Type B pancreatic cell (in vitro differentiated cells): ENCODE measurements around the gene SIRT5. TPM values are rescaled to one million over a fixed set of nuclear protein-coding genes. Genes with fewer than 3 reads are reported as not detected.
A peak's percentile ranks its signal among the peaks of the same experiment; 100 is the strongest.

Experiments used
- DNase-seq: peaks from one replicate; pipeline ENCODE4 v3.0.0; 2021; ENCODE audit warnings: mixed read lengths; ENCODE audit not compliant: unreplicated experiment; ENCODE audit errors: extremely low spot score
- H3K27ac Mint-ChIP-seq: 2 replicates; pipeline ENCODE4 v1.8.0; 2021; ENCODE audit warnings: mild to moderate bottlenecking, mixed read lengths
- H3K27me3 Mint-ChIP-seq: 2 replicates; pipeline ENCODE4 v1.8.0; 2021; ENCODE audit warnings: mixed read lengths
- H3K36me3 Mint-ChIP-seq: 2 replicates; pipeline ENCODE4 v1.8.0; 2021; ENCODE audit warnings: mixed read lengths
- H3K4me1 Mint-ChIP-seq: one replicate; pipeline ENCODE4 v1.8.0; 2021; ENCODE audit warnings: mixed read lengths; ENCODE audit not compliant: unreplicated experiment
- H3K4me3 Mint-ChIP-seq: 2 replicates; pipeline ENCODE4 v1.8.0; 2021; ENCODE audit warnings: mild to moderate bottlenecking, mixed read lengths
- H3K9me3 Mint-ChIP-seq: 2 replicates; pipeline ENCODE4 v1.8.0; 2021; ENCODE audit warnings: mixed read lengths
- CTCF ChIP-seq: fragments of 200-600 bp; sonication (generic); conservative IDR thresholded peaks from 2 replicates; pipeline ENCODE4 v1.5.0; 2021; ENCODE audit warnings: antibody characterized with exemption, mild to moderate bottlenecking
- long read RNA-seq: library from polyadenylated mRNA; unstranded; transcript quantifications from one replicate; pipeline ENCODE4 v2.0.0, GENCODE V29; 2020
- total RNA-seq: library from RNA; stranded (reverse); gene quantifications from 2 replicates; pipeline ENCODE4 v1.2.1, GENCODE V29; 2021; ENCODE audit warnings: low replicate concordance

SIRT5 gene
- total RNA-seq = 15.3 and 17.4 TPM in 2 replicates
- long read RNA-seq, full-length matches to known transcripts = 10 of 84 reads
- long read RNA-seq, partial matches to known transcripts = 17 of 84 reads
- long read RNA-seq, other reads (novel, unspliced or antisense) = 57 of 84 reads

- no peak for TF ChIP-seq CTCF
- peaks cover 13% of the 10 kb centered on the region for H3K9me3 Mint-ChIP-seq
- peak within 1 kb of the TSS; percentile 99 for H3K27ac Mint-ChIP-seq
- H3K27me3 Mint-ChIP-seq = no peaks in the 10 kb centered on the region
- peaks cover 5% of the 10 kb centered on the region for H3K4me1 Mint-ChIP-seq
- H3K36me3 Mint-ChIP-seq = peaks cover 7% of the 10 kb centered on the region
- peak within 1 kb of the TSS; percentile 97 for H3K4me3 Mint-ChIP-seq
- DNase-seq = peak; percentile 84
Observed at GRCh38 chr6:13574571-13575376, at the start of gene SIRT5. Gene SIRT5, plus strand, starts transcription at chr6:13574601. Its CDS starts 9,510 bp downstream, at chr6:13584111.

DNA sequence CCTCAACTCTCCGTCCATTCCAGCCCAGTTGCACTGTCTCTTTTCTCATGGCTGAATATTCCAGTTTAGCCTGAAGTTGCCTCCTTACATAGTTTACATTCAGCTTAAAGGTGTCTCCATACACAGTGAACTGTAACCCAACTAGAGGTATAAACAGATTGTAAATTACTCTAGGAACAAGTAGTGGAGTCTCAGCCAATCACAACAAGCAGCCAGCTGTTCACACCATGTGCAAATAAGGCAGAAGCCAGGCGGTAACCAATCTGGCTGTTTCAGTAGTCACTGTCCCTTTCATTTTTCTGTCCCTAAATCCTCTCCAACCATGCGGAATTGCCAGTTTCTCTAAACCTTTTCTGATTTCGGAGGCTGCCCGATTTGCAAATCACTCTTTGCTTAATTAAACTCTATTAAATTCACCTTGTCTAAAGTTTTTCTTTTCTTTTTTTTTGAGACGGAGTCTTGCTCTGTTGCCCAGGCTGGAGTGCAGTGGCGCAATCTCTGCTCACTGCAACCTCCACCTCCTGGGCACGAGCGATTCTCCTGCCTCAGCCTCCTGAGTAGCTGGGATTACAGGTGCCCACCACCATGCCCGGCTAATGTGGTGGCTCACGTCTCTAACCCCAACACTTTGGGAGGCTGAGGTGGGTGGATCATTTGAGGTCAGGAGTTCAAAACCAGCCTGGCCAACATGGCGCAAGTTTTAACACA is 49.4 kb upstream of the SIRT5 start:
- no peaks in the 10 kb centered on the region for H3K27me3 Mint-ChIP-seq
- no peak for TF ChIP-seq CTCF
- DNase-seq = no peak
- H3K4me3 Mint-ChIP-seq = no peak overlapping the region
- H3K9me3 Mint-ChIP-seq = peaks cover 2% of the 10 kb centered on the region
- H3K27ac Mint-ChIP-seq = no peak overlapping the region
- no peaks in the 10 kb centered on the region for H3K36me3 Mint-ChIP-seq
- peaks cover 16% of the 10 kb centered on the region for H3K4me1 Mint-ChIP-seq

DNA sequence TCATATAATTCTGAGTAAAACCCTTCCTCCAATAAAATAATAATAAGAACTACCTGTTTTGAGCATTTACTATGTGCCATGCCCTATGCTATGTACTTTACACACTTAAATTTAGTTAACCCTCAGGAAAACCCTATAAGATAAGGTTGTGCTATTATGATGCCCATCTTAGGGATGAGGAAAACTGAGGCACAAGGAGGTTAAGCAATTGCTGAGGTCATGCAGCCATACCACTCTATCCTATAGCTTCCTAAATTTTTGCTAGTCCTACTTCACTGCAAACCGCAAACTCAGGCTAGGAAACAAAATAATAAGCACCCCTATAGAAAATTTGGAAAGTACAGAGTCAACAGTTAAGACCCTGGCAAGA is 48.1 kb upstream of the SIRT5 start:
- no peak overlapping the region for H3K4me3 Mint-ChIP-seq
- DNase-seq = no peak
- no peaks in the 10 kb centered on the region for H3K27me3 Mint-ChIP-seq
- H3K27ac Mint-ChIP-seq = no peak overlapping the region
- no peaks in the 10 kb centered on the region for H3K9me3 Mint-ChIP-seq
- H3K36me3 Mint-ChIP-seq = no peaks in the 10 kb centered on the region
- TF ChIP-seq CTCF = no peak
- H3K4me1 Mint-ChIP-seq = peaks cover 20% of the 10 kb centered on the region

GRCh38 chr6:13526727-13527670 is 47.4 kb upstream of the SIRT5 start:
- TF ChIP-seq CTCF = no peak
- H3K4me1 Mint-ChIP-seq = peaks cover 22% of the 10 kb centered on the region
- no peaks in the 10 kb centered on the region for H3K36me3 Mint-ChIP-seq
- H3K4me3 Mint-ChIP-seq = no peak overlapping the region
- H3K27me3 Mint-ChIP-seq = no peaks in the 10 kb centered on the region
- DNase-seq = no peak
- H3K9me3 Mint-ChIP-seq = no peaks in the 10 kb centered on the region
- H3K27ac Mint-ChIP-seq = no peak overlapping the region

DNA sequence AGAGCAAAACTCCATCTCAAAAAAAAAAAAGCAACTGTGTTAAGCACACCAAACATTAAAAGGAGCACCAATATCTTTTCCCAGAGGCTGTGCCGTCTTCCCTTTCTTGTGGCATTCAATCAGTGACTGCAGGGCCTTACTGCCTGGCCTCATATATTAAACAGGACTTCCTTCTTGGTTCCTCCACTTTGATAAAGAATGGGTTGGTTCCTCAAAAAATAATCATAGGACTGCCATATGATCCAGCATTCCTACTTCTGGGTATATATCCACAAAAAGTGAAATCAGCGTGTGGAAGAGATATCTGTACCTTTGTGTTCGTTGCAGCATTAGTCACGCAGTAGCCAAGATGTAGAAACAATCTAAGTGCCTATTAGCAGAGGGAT is 46.7 kb upstream of the SIRT5 start:
- Mint-ChIP-seq H3K27ac (no peak overlapping the region), H3K9me3 (no peaks in the 10 kb centered on the region), H3K27me3 (peaks cover under 1% of the 10 kb centered on the region), H3K4me1 (peaks cover 25% of the 10 kb centered on the region), H3K36me3 (no peaks in the 10 kb centered on the region), H3K4me3 (no peak overlapping the region)
- TF ChIP-seq CTCF = no peak
- DNase-seq = no peak
